ENCODE data around the gene GLG1. TPM values are rescaled to one million over a fixed set of nuclear protein-coding genes. Genes with fewer than 3 reads are reported as not detected.
A peak's percentile ranks its signal among the peaks of the same experiment; 100 is the strongest.

The GLG1 gene
- total RNA-seq, 1 donor from 2014 or later, result 50.2 TPM

GRCh38 chr16:74626741-74627416 is 20.0 kb upstream of the GLG1 start:
- Mint-ChIP-seq H3K4me3 (ENCODE audit: low read depth) (no peak overlapping the region), H3K27me3 (ENCODE audit: low read depth) (no peaks in the 10 kb centered on the region), H3K4me1 (ENCODE audit: low read depth) (peaks cover 17% of the 10 kb centered on the region), H3K27ac (peak overlapping the region; percentile 67), H3K9me3 (no peaks in the 10 kb centered on the region), H3K36me3 (ENCODE audit: low read depth) (peaks cover 93% of the 10 kb centered on the region)
- DNase-seq (ENCODE audit: low spot score), result no peak
- intact Hi-C loops (cut with micrococcal nuclease), result loop anchor here (2.0 kb wide), 1 partner anchor 20 kb away; the partner anchor contains the start of gene GLG1

GRCh38 chr16:74625500-74626350 is 18.8 kb upstream of the GLG1 start:
- Mint-ChIP-seq H3K9me3 (no peaks in the 10 kb centered on the region), H3K4me1 (ENCODE audit: low read depth) (peaks cover 20% of the 10 kb centered on the region), H3K27me3 (ENCODE audit: low read depth) (no peaks in the 10 kb centered on the region), H3K27ac (peak overlapping the region; percentile 67), H3K36me3 (ENCODE audit: low read depth) (peaks cover 95% of the 10 kb centered on the region), H3K4me3 (ENCODE audit: low read depth) (no peak overlapping the region)
- intact Hi-C loops (cut with micrococcal nuclease), result loop anchor here (2.0 kb wide), 1 partner anchor 19 kb away; the partner anchor contains the start of gene GLG1
- DNase-seq (ENCODE audit: low spot score), result no peak

- intact Hi-C loops (cut with micrococcal nuclease), result no loop called here
- peaks cover 20% of the 10 kb centered on the region for H3K4me1 Mint-ChIP-seq (ENCODE audit: low read depth)
- H3K4me3 Mint-ChIP-seq (ENCODE audit: low read depth), result no peak overlapping the region
- no peaks in the 10 kb centered on the region for H3K9me3 Mint-ChIP-seq
- no peaks in the 10 kb centered on the region for H3K27me3 Mint-ChIP-seq (ENCODE audit: low read depth)
- H3K27ac Mint-ChIP-seq, result no peak overlapping the region
- DNase-seq (ENCODE audit: low spot score), result no peak
- peaks cover 86% of the 10 kb centered on the region for H3K36me3 Mint-ChIP-seq (ENCODE audit: low read depth)
Observed at GRCh38 chr16:74623839-74624235, 16.9 kb upstream of the GLG1 start.

GRCh38 chr16:74623214-74623838 is 16.4 kb upstream of the GLG1 start:
- Mint-ChIP-seq H3K36me3 (ENCODE audit: low read depth) (peaks cover 82% of the 10 kb centered on the region), H3K9me3 (no peaks in the 10 kb centered on the region), H3K4me1 (ENCODE audit: low read depth) (peaks cover 20% of the 10 kb centered on the region), H3K27me3 (ENCODE audit: low read depth) (no peaks in the 10 kb centered on the region), H3K4me3 (ENCODE audit: low read depth) (no peak overlapping the region), H3K27ac (no peak overlapping the region)
- no peak for DNase-seq (ENCODE audit: low spot score)
- intact Hi-C loops (cut with micrococcal nuclease), result no loop called here

- intact Hi-C loops (cut with micrococcal nuclease), result no loop called here
- no peaks in the 10 kb centered on the region for H3K9me3 Mint-ChIP-seq
- H3K27me3 Mint-ChIP-seq (ENCODE audit: low read depth), result no peaks in the 10 kb centered on the region
- peaks cover 78% of the 10 kb centered on the region for H3K36me3 Mint-ChIP-seq (ENCODE audit: low read depth)
- H3K4me3 Mint-ChIP-seq (ENCODE audit: low read depth), result no peak overlapping the region
- H3K4me1 Mint-ChIP-seq (ENCODE audit: low read depth), result peaks cover 21% of the 10 kb centered on the region
- no peak for DNase-seq (ENCODE audit: low spot score)
- H3K27ac Mint-ChIP-seq, result no peak overlapping the region
Observed at GRCh38 chr16:74622005-74622404, 15.1 kb upstream of the GLG1 start.

GRCh38 chr16:74617206-74617788 is 10.4 kb upstream of the GLG1 start:
- Mint-ChIP-seq H3K27ac (no peak overlapping the region), H3K27me3 (ENCODE audit: low read depth) (no peaks in the 10 kb centered on the region), H3K9me3 (no peaks in the 10 kb centered on the region), H3K4me1 (ENCODE audit: low read depth) (peaks cover 10% of the 10 kb centered on the region), H3K36me3 (ENCODE audit: low read depth) (peaks cover 41% of the 10 kb centered on the region), H3K4me3 (ENCODE audit: low read depth) (no peak overlapping the region)
- intact Hi-C loops (cut with micrococcal nuclease), result no loop called here
- DNase-seq (ENCODE audit: low spot score), result no peak

GRCh38 chr16:74611721-74612120 is 4.8 kb upstream of the GLG1 start:
- intact Hi-C loops (cut with micrococcal nuclease), result no loop called here

GRCh38 chr16:74608944-74609343 is 2.0 kb upstream of the GLG1 start:
- Mint-ChIP-seq H3K4me3 (ENCODE audit: low read depth) (peak overlapping the region; percentile 33), H3K36me3 (ENCODE audit: low read depth) (peaks cover 22% of the 10 kb centered on the region), H3K27me3 (ENCODE audit: low read depth) (peaks cover 10% of the 10 kb centered on the region), H3K27ac (no peak overlapping the region), H3K4me1 (ENCODE audit: low read depth) (peaks cover 40% of the 10 kb centered on the region), H3K9me3 (no peaks in the 10 kb centered on the region)
- peak; percentile 59 for DNase-seq (ENCODE audit: low spot score)
- intact Hi-C loops (cut with micrococcal nuclease), result loop anchor here (1.0 to 5.0 kb wide), 6 partner anchors 31 to 242 kb away; no protein-coding TSS in a partner anchor

More at GRCh38 chr16:74611721-74612120, 4.8 kb upstream of the GLG1 start:
- Mint-ChIP-seq H3K27ac (no peak overlapping the region), H3K4me1 (ENCODE audit: low read depth) (peaks cover 20% of the 10 kb centered on the region), H3K36me3 (ENCODE audit: low read depth) (peaks cover 24% of the 10 kb centered on the region), H3K4me3 (ENCODE audit: low read depth) (no peak overlapping the region), H3K27me3 (ENCODE audit: low read depth) (peaks cover 10% of the 10 kb centered on the region), H3K9me3 (no peaks in the 10 kb centered on the region)
- no peak for DNase-seq (ENCODE audit: low spot score)

- Mint-ChIP-seq H3K27me3 (ENCODE audit: low read depth) (peaks cover 10% of the 10 kb centered on the region), H3K36me3 (ENCODE audit: low read depth) (peaks cover 26% of the 10 kb centered on the region), H3K27ac (no peak overlapping the region), H3K4me3 (ENCODE audit: low read depth) (peak overlapping the region; percentile 33), H3K4me1 (ENCODE audit: low read depth) (peaks cover 46% of the 10 kb centered on the region), H3K9me3 (no peaks in the 10 kb centered on the region)
- intact Hi-C loops (cut with micrococcal nuclease), result loop anchor here (2.0 to 5.0 kb wide), 5 partner anchors 46 to 241 kb away; no protein-coding TSS in a partner anchor
- DNase-seq (ENCODE audit: low spot score), result no peak
Observed at GRCh38 chr16:74608381-74608780, 1.5 kb upstream of the GLG1 start.

GRCh38 chr16:74607962-74608356 is 1.0 kb upstream of the GLG1 start:
- Mint-ChIP-seq H3K27ac (no peak overlapping the region), H3K4me3 (ENCODE audit: low read depth) (peak overlapping the region; percentile 76), H3K27me3 (ENCODE audit: low read depth) (peaks cover 10% of the 10 kb centered on the region), H3K9me3 (no peaks in the 10 kb centered on the region), H3K4me1 (ENCODE audit: low read depth) (peaks cover 48% of the 10 kb centered on the region), H3K36me3 (ENCODE audit: low read depth) (peaks cover 26% of the 10 kb centered on the region)
- DNase-seq (ENCODE audit: low spot score), result no peak
- intact Hi-C loops (cut with micrococcal nuclease), result loop anchor here (1.0 to 5.0 kb wide), 7 partner anchors 19 to 241 kb away; partner anchors contain the start of gene RFWD3

GRCh38 chr16:74607310-74607961 is 522 bp upstream of the GLG1 start:
- peak overlapping the region; percentile 76 for H3K4me3 Mint-ChIP-seq (ENCODE audit: low read depth)
- DNase-seq (ENCODE audit: low spot score), result no peak
- intact Hi-C loops (cut with micrococcal nuclease), result loop anchor here (1.0 to 5.0 kb wide), 5 partner anchors 19 to 240 kb away; partner anchors contain the start of gene RFWD3
- peaks cover 26% of the 10 kb centered on the region for H3K36me3 Mint-ChIP-seq (ENCODE audit: low read depth)
- H3K9me3 Mint-ChIP-seq, result no peaks in the 10 kb centered on the region
- peaks cover 52% of the 10 kb centered on the region for H3K4me1 Mint-ChIP-seq (ENCODE audit: low read depth)
- peaks cover 10% of the 10 kb centered on the region for H3K27me3 Mint-ChIP-seq (ENCODE audit: low read depth)
- peak overlapping the region; percentile 25 for H3K27ac Mint-ChIP-seq

Data from activated T-helper 2 cell treated with anti-CD3 and anti-CD28 coated beads, Interferon-gamma antibody, Interleukin-2, Interleukin-4, amounts not matched to agents 10 μg/mL and 5 μg/mL and 100 μg/mL, durations not matched to agents 14 hours and 24 hours and 36 hours (primary cell).